MM.1S (cell line): Measurements from ENCODE around the gene IVD.

Source experiments
- DNase-seq: peaks from one replicate; pipeline ENCODE4 v3.0.0-alpha.2; 2015
- H2AFZ ChIP-seq: fragments of 300-600 bp; sonication (generic); 2 replicates; pipeline ENCODE4 v1.6.0; 2016; ENCODE audit warnings: antibody characterized with exemption, low read length
- H3F3A ChIP-seq: fragments of 300-600 bp; sonication (generic); 2 replicates; pipeline ENCODE4 v1.6.1; 2016; ENCODE audit warnings: mild to moderate bottlenecking, antibody characterized with exemption, low read length, moderate library complexity, mixed read lengths; ENCODE audit not compliant: insufficient read depth
- H3K27ac ChIP-seq: fragments of 300-600 bp; sonication (generic); 2 replicates; pipeline ENCODE4 v1.5.1; 2016; ENCODE audit warnings: mild to moderate bottlenecking, low read length
- H3K27me3 ChIP-seq: fragments of 300-600 bp; sonication (generic); replicated peaks from 2 replicates; pipeline ENCODE4 v1.6.0; 2016; ENCODE audit warnings: low read length; ENCODE audit not compliant: insufficient read depth
- H3K36me3 ChIP-seq: fragments of 300-600 bp; sonication (generic); replicated peaks from 2 replicates; pipeline ENCODE4 v1.6.1; 2016; ENCODE audit warnings: mild to moderate bottlenecking, low read length, mixed read lengths; ENCODE audit not compliant: insufficient read depth
- H3K4me1 ChIP-seq: fragments of 300-600 bp; sonication (generic); 2 replicates; pipeline ENCODE4 v1.6.1; 2016; ENCODE audit warnings: low read length, mixed read lengths
- H3K4me2 ChIP-seq: fragments of 300-600 bp; sonication (generic); 2 replicates; pipeline ENCODE4 v1.6.0; 2016; ENCODE audit warnings: low read depth, low read length
- H3K4me3 ChIP-seq: fragments of 300-600 bp; sonication (generic); 2 replicates; pipeline ENCODE4 v1.5.1; 2016; ENCODE audit warnings: low read length, mixed read lengths
- H3K79me2 ChIP-seq: fragments of 300-600 bp; sonication (generic); 2 replicates; pipeline ENCODE4 v1.6.1; 2016; ENCODE audit warnings: mixed run types, low read length, mixed read lengths
- H3K9ac ChIP-seq: fragments of 300-600 bp; sonication (generic); 2 replicates; pipeline ENCODE4 v1.6.1; 2016; ENCODE audit warnings: low read length, mixed read lengths
- H3K9me2 ChIP-seq: fragments of 300-600 bp; sonication (generic); replicated peaks from 2 replicates; pipeline ENCODE4 v1.6.1; 2016; ENCODE audit warnings: mild to moderate bottlenecking, low read length, mixed read lengths; ENCODE audit not compliant: insufficient read depth
- H3K9me3 ChIP-seq: fragments of 300-600 bp; sonication (generic); replicated peaks from 2 replicates; pipeline ENCODE4 v1.6.1; 2016; ENCODE audit warnings: mild to moderate bottlenecking, low read length, mixed read lengths; ENCODE audit not compliant: insufficient read depth
- H4K20me1 ChIP-seq: fragments of 300-600 bp; sonication (generic); 2 replicates; pipeline ENCODE4 v1.6.1; 2016; ENCODE audit warnings: mild to moderate bottlenecking, low read length, moderate library complexity, mixed read lengths; ENCODE audit not compliant: insufficient read depth
- EZH2 ChIP-seq: fragments of 300-600 bp; sonication (generic); optimal IDR thresholded peaks from 2 replicates; pipeline ENCODE3; 2017; ENCODE audit warnings: low read depth, mild to moderate bottlenecking, antibody characterized with exemption, low read length, mixed read lengths
- EZH2phosphoT487 ChIP-seq: fragments of 300-600 bp; sonication (generic); IDR thresholded peaks from 2 replicates; pipeline ENCODE4 v1.6.1; 2018; ENCODE audit warnings: antibody characterized with exemption, low read length
- TF ChIP-seq, protein P1 (sequence below): fragments of 300-600 bp; sonication (generic); IDR thresholded peaks from 2 replicates; pipeline ENCODE4 v1.5.1; 2016; ENCODE audit warnings: antibody characterized with exemption, low read length, mixed read lengths

The IVD gene

DNA sequence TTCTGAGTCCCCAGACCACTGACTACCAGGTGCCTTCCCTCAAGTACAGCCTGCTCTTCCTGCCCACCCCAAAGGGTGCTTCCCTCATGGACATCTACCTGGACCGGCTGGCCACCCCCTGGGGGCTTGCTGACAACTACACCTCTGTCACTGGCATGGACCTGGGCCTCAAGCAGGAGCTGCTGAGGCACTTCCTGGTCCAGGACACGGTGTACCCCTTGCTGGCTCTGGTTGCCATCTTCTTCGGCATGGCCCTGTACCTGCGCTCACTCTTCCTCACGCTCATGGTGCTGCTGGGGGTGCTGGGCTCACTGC is 38.3 kb upstream of the IVD start:
- Histone ChIP-seq H3K79me2 (no peaks in the 10 kb centered on the region), H3K9ac (peak overlapping the region; percentile 46; the same call in 1 of the 2 replicates), H3K9me3 (no peaks in the 10 kb centered on the region), H3K4me2 (peak overlapping the region; percentile 96), H3K4me3 (peak overlapping the region; percentile 60), H2AFZ (peak overlapping the region; percentile 98), H3F3A (no peaks in the 10 kb centered on the region; the same call in 1 of the 2 replicates), H3K36me3 (no peaks in the 10 kb centered on the region), H4K20me1 (no peaks in the 10 kb centered on the region), H3K27ac (peak overlapping the region; percentile 28; the same call in 1 of the 2 replicates), H3K27me3 (peaks cover 14% of the 10 kb centered on the region; the same call in 1 of the 2 replicates), H3K9me2 (no peaks in the 10 kb centered on the region), H3K4me1 (peaks cover 12% of the 10 kb centered on the region)
- no peak for TF ChIP-seq EZH2
- TF ChIP-seq, protein P1, sequence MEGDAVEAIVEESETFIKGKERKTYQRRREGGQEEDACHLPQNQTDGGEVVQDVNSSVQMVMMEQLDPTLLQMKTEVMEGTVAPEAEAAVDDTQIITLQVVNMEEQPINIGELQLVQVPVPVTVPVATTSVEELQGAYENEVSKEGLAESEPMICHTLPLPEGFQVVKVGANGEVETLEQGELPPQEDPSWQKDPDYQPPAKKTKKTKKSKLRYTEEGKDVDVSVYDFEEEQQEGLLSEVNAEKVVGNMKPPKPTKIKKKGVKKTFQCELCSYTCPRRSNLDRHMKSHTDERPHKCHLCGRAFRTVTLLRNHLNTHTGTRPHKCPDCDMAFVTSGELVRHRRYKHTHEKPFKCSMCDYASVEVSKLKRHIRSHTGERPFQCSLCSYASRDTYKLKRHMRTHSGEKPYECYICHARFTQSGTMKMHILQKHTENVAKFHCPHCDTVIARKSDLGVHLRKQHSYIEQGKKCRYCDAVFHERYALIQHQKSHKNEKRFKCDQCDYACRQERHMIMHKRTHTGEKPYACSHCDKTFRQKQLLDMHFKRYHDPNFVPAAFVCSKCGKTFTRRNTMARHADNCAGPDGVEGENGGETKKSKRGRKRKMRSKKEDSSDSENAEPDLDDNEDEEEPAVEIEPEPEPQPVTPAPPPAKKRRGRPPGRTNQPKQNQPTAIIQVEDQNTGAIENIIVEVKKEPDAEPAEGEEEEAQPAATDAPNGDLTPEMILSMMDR = no peak
- no peak for TF ChIP-seq EZH2phosphoT487
- DNase-seq = no peak

DNA sequence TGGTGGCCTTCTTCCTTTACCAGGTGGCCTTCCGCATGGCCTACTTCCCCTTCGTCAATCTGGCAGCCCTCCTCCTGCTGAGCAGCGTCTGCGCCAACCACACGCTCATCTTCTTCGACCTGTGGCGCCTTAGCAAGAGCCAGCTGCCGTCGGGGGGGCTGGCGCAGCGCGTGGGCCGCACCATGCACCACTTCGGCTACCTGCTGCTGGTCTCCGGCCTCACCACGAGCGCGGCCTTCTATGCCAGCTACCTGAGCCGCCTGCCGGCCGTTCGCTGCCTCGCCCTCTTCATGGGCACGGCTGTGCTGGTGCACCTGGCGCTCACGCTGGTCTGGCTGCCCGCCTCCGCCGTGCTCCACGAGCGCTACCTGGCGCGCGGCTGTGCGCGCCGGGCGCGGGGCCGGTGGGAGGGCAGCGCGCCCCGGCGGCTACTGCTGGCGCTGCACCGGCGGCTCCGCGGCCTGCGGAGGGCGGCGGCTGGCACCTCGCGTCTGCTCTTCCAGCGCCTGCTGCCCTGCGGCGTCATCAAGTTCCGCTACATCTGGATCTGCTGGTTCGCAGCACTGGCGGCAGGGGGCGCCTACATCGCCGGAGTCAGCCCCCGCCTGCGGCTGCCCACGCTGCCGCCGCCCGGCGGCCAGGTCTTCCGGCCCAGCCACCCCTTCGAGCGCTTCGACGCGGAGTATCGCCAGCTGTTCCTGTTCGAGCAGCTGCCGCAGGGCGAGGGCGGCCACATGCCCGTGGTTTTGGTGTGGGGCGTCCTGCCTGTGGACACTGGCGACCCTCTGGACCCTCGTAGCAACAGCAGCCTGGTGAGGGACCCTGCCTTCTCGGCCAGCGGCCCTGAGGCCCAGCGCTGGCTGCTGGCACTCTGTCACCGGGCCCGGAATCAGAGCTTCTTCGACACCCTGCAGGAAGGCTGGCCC is 37.6 kb upstream of the IVD start:
- H3K9me2 ChIP-seq = no peaks in the 10 kb centered on the region
- TF ChIP-seq EZH2 = no peak
- TF ChIP-seq, protein P1 = peak; percentile 76
- H3K79me2 ChIP-seq = no peaks in the 10 kb centered on the region
- H2AFZ ChIP-seq = peak overlapping the region; percentile 98
- H3K36me3 ChIP-seq = no peaks in the 10 kb centered on the region
- H3K9me3 ChIP-seq = no peaks in the 10 kb centered on the region
- H3K4me2 ChIP-seq = peak overlapping the region; percentile 96
- peak; percentile 96 for DNase-seq
- peak overlapping the region; percentile 46; the same call in 1 of the 2 replicates for H3K9ac ChIP-seq
- H3K27ac ChIP-seq = peak overlapping the region; percentile 28; the same call in 1 of the 2 replicates
- peaks cover 14% of the 10 kb centered on the region; the same call in 1 of the 2 replicates for H3K27me3 ChIP-seq
- H4K20me1 ChIP-seq = no peaks in the 10 kb centered on the region
- H3F3A ChIP-seq = no peaks in the 10 kb centered on the region; the same call in 1 of the 2 replicates
- H3K4me3 ChIP-seq = peak overlapping the region; percentile 60
- peaks cover 12% of the 10 kb centered on the region for H3K4me1 ChIP-seq

DNA sequence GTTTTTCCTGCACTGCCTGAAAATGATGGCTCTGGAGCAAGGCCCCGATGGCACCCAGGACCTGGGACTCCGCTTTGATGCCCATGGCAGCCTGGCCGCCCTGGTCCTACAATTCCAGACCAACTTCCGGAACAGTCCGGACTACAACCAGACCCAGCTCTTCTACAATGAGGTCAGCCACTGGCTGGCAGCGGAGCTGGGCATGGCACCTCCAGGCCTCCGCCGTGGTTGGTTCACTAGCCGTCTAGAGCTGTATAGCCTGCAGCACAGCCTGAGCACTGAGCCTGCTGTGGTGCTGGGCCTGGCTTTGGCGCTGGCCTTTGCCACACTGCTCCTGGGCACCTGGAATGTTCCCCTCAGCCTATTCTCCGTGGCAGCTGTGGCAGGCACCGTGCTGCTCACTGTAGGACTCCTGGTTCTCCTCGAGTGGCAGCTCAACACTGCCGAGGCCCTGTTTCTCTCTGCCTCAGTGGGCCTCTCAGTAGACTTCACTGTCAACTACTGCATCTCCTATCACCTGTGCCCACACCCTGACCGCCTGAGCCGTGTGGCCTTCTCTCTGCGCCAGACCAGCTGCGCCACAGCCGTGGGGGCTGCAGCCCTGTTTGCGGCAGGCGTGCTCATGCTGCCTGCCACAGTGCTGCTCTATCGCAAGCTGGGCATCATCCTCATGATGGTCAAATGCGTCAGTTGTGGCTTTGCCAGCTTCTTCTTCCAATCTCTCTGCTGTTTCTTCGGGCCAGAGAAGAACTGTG is 36.7 kb upstream of the IVD start:
- Histone ChIP-seq H4K20me1 (no peaks in the 10 kb centered on the region), H3K9ac (no peak overlapping the region; the same call in 1 of the 2 replicates), H3K79me2 (no peaks in the 10 kb centered on the region), H3K9me2 (no peaks in the 10 kb centered on the region), H3K27me3 (peaks cover 14% of the 10 kb centered on the region; the same call in 1 of the 2 replicates), H3K27ac (no peak overlapping the region), H3F3A (no peaks in the 10 kb centered on the region; the same call in 1 of the 2 replicates), H3K4me1 (peaks cover 12% of the 10 kb centered on the region), H3K4me2 (no peak overlapping the region; the same call in 1 of the 2 replicates), H2AFZ (no peak overlapping the region), H3K4me3 (no peak overlapping the region), H3K9me3 (no peaks in the 10 kb centered on the region), H3K36me3 (no peaks in the 10 kb centered on the region)
- no peak for DNase-seq
- no peak for TF ChIP-seq EZH2
- TF ChIP-seq EZH2phosphoT487 = no peak
- TF ChIP-seq, protein P1 = no peak
